K562 (cell line): ENCODE data around the gene NDST1.

Source experiments
- RBFOX2 ChIP-seq: fragments of 200-400 bp; formaldehyde crosslinking; IDR thresholded peaks from 2 replicates; pipeline ENCODE4 v1.6.1; 2017; ENCODE audit warnings: low read depth, mild to moderate bottlenecking, low read length, moderate library complexity
- SMAD2 ChIP-seq: fragments of 150-350 bp; IDR thresholded peaks from 2 replicates; pipeline ENCODE4 v1.6.1; 2014; ENCODE audit warnings: low read depth, mild to moderate bottlenecking, low read length
- TF ChIP-seq, protein P1 (sequence below): sonication (generic); formaldehyde crosslinking; IDR thresholded peaks from 2 replicates; pipeline ENCODE4 v1.8.0; 2022; ENCODE audit warnings: mild to moderate bottlenecking, missing genetic modification reagents
- TF ChIP-seq, protein P2 (sequence below): sonication (generic); formaldehyde crosslinking; IDR thresholded peaks from 2 replicates; pipeline ENCODE4 v1.4.0; 2020; ENCODE audit warnings: mild to moderate bottlenecking, missing genetic modification reagents

DNA sequence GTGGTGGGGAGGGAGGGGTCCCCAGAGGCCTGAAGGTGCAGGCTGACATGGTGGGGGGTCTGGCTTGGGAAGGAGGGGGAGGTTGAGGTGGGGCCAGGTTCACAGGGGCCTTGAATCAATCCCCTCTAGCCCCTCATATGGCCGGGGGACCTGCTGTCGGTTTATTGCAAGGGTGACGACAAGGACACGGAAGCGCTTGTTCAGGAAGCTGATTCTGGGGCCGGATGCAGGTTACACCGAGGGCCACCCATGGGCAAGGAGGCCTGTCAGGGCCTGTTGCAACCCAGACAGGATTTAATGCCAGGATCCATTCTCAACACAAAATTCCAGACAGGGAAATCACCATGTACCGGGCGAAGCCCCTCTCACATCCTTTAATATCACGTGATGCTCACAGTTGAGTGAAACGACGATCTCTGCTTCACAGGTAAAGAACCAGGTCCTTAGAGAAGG, 90.9 kb downstream of the NDST1 start:
- no peak for TF ChIP-seq SMAD2
- no peak for TF ChIP-seq RBFOX2
- TF ChIP-seq, protein P1, sequence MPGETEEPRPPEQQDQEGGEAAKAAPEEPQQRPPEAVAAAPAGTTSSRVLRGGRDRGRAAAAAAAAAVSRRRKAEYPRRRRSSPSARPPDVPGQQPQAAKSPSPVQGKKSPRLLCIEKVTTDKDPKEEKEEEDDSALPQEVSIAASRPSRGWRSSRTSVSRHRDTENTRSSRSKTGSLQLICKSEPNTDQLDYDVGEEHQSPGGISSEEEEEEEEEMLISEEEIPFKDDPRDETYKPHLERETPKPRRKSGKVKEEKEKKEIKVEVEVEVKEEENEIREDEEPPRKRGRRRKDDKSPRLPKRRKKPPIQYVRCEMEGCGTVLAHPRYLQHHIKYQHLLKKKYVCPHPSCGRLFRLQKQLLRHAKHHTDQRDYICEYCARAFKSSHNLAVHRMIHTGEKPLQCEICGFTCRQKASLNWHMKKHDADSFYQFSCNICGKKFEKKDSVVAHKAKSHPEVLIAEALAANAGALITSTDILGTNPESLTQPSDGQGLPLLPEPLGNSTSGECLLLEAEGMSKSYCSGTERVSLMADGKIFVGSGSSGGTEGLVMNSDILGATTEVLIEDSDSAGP (CRISPR knock-in tag) = no peak
- TF ChIP-seq, protein P2, sequence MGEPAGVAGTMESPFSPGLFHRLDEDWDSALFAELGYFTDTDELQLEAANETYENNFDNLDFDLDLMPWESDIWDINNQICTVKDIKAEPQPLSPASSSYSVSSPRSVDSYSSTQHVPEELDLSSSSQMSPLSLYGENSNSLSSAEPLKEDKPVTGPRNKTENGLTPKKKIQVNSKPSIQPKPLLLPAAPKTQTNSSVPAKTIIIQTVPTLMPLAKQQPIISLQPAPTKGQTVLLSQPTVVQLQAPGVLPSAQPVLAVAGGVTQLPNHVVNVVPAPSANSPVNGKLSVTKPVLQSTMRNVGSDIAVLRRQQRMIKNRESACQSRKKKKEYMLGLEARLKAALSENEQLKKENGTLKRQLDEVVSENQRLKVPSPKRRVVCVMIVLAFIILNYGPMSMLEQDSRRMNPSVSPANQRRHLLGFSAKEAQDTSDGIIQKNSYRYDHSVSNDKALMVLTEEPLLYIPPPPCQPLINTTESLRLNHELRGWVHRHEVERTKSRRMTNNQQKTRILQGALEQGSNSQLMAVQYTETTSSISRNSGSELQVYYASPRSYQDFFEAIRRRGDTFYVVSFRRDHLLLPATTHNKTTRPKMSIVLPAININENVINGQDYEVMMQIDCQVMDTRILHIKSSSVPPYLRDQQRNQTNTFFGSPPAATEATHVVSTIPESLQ (CRISPR knock-in tag) = no peak
